Stimulated activated naive CD8-positive, alpha-beta T cell treated with anti-CD3 and anti-CD28 coated beads, Interleukin-15, Interleukin-2, amounts not matched to agents 100 U/mL and 50 U/mL, for 24 hours (primary cell): ENCODE data around the gene KNDC1.

Experiments used
- ATAC-seq: fragments of 150-1000 bp; cut with Tn5 transposase; one replicate; pipeline ENCODE4 v1.10.0; 2021
- DNase-seq: peaks from one replicate; pipeline ENCODE4 v3.0.0; 2021

KNDC1 gene

GRCh38 chr10:133195096-133195495 lies 35.1 kb downstream of the KNDC1 start:
- no peak for ATAC-seq
- DNase-seq: no peak

- no peak for DNase-seq
- ATAC-seq: no peak
These were observed 35.6 kb downstream of the KNDC1 start for GRCh38 chr10:133195611-133196010.

GRCh38 chr10:133196221-133196915 lies 36.3 kb downstream of the KNDC1 start:
- no peak for ATAC-seq
- DNase-seq: no peak

GRCh38 chr10:133196936-133197758 lies 37.1 kb downstream of the KNDC1 start:
- ATAC-seq: no peak
- no peak for DNase-seq

- ATAC-seq: no peak
- no peak for DNase-seq
These were observed 37.8 kb downstream of the KNDC1 start for GRCh38 chr10:133197786-133198185.

- DNase-seq: no peak
These were observed 38.2 kb downstream of the KNDC1 start for GRCh38 chr10:133198206-133198605.

GRCh38 chr10:133198621-133199487 lies 38.8 kb downstream of the KNDC1 start:
- no peak for ATAC-seq
- no peak for DNase-seq

More at GRCh38 chr10:133198206-133198605, 38.2 kb downstream of the KNDC1 start:
- ATAC-seq: no peak

GRCh38 chr10:133199488-133199885 lies 39.5 kb downstream of the KNDC1 start:
- ATAC-seq: no peak

GRCh38 chr10:133199992-133200611 lies 40.1 kb downstream of the KNDC1 start:
- no peak for ATAC-seq
- no peak for DNase-seq

More at GRCh38 chr10:133199488-133199885, 39.5 kb downstream of the KNDC1 start:
- no peak for DNase-seq

GRCh38 chr10:133200621-133201031 lies 40.6 kb downstream of the KNDC1 start:
- no peak for DNase-seq

GRCh38 chr10:133201151-133201947 lies 41.3 kb downstream of the KNDC1 start:
- ATAC-seq: no peak
- DNase-seq: no peak

More at GRCh38 chr10:133200621-133201031, 40.6 kb downstream of the KNDC1 start:
- no peak for ATAC-seq

GRCh38 chr10:133201948-133202725 lies 42.1 kb downstream of the KNDC1 start:
- DNase-seq (no peak), ATAC-seq (no peak)

- ATAC-seq: no peak
- no peak for DNase-seq
These were observed 43.0 kb downstream of the KNDC1 start for GRCh38 chr10:133202778-133203651.

GRCh38 chr10:133203652-133204195 lies 43.7 kb downstream of the KNDC1 start:
- DNase-seq: no peak
- ATAC-seq: no peak

- DNase-seq: no peak
- ATAC-seq: no peak
These were observed 44.4 kb downstream of the KNDC1 start for GRCh38 chr10:133204226-133205015.

- no peak for ATAC-seq
These were observed 45.1 kb downstream of the KNDC1 start for GRCh38 chr10:133205146-133205545.

GRCh38 chr10:133206356-133207040 lies 46.5 kb downstream of the KNDC1 start:
- DNase-seq (no peak), ATAC-seq (no peak)

More at GRCh38 chr10:133205146-133205545, 45.1 kb downstream of the KNDC1 start:
- no peak for DNase-seq
